Stimulated activated effector memory CD8-positive, alpha-beta T cell treated with anti-CD3 and anti-CD28 coated beads, Interleukin-12 subunit alpha, Interleukin-12 subunit beta, amount 100 ng/mL, for 72 hours (primary cell): ENCODE measurements around the gene DDN.
A peak's percentile ranks its signal among the peaks of the same experiment; 100 is the strongest.

ENCODE experiments used
- ATAC-seq: fragments of 150-1000 bp; cut with Tn5 transposase; 2 replicates; pipeline ENCODE4 v1.10.0; 2021
- DNase-seq, 2 donors: peaks; one replicate each; pipeline ENCODE4 v3.0.0; 2021 to 2022; ENCODE audit warnings: low spot score in 2 of 2
- H3K27ac Mint-ChIP-seq: one replicate; pipeline ENCODE4 v1.8.0; 2022; ENCODE audit warnings: mild to moderate bottlenecking, mixed read lengths
- H3K36me3 Mint-ChIP-seq: one replicate; pipeline ENCODE4 v1.8.0; 2022; ENCODE audit warnings: mild to moderate bottlenecking, mixed read lengths
- H3K4me1 Mint-ChIP-seq: one replicate; pipeline ENCODE4 v1.8.0; 2022; ENCODE audit warnings: mixed read lengths
- H3K4me3 Mint-ChIP-seq: one replicate; pipeline ENCODE4 v1.8.0; 2022; ENCODE audit warnings: mild to moderate bottlenecking, mixed read lengths
- H3K9me3 Mint-ChIP-seq: one replicate; pipeline ENCODE4 v1.8.0; 2022; ENCODE audit warnings: mixed read lengths

The DDN gene

GRCh38 chr12:49023812-49024211 is 24.6 kb upstream of the DDN start:
- H3K36me3 Mint-ChIP-seq: peaks cover 86% of the 10 kb centered on the region
- ATAC-seq: no peak
- peaks cover 12% of the 10 kb centered on the region for H3K4me1 Mint-ChIP-seq
- H3K4me3 Mint-ChIP-seq: no peak overlapping the region
- H3K27ac Mint-ChIP-seq: peak overlapping the region; percentile 5
- H3K9me3 Mint-ChIP-seq: no peaks in the 10 kb centered on the region
- no peak for DNase-seq

GRCh38 chr12:49022558-49023178 is 23.5 kb upstream of the DDN start:
- peak overlapping the region; percentile 5 for H3K27ac Mint-ChIP-seq
- DNase-seq (no peak), ATAC-seq (no peak)
- no peaks in the 10 kb centered on the region for H3K9me3 Mint-ChIP-seq
- peaks cover 19% of the 10 kb centered on the region for H3K4me1 Mint-ChIP-seq
- H3K36me3 Mint-ChIP-seq: peaks cover 86% of the 10 kb centered on the region
- H3K4me3 Mint-ChIP-seq: no peak overlapping the region

- peaks cover 86% of the 10 kb centered on the region for H3K36me3 Mint-ChIP-seq
Measured at GRCh38 chr12:49021292-49021915, 22.2 kb upstream of the DDN start.

GRCh38 chr12:49020441-49020840 is 21.3 kb upstream of the DDN start:
- H3K4me3 Mint-ChIP-seq: no peak overlapping the region
- DNase-seq: no peak
- peaks cover 85% of the 10 kb centered on the region for H3K36me3 Mint-ChIP-seq
- H3K9me3 Mint-ChIP-seq: no peaks in the 10 kb centered on the region
- no peak for ATAC-seq
- peaks cover 40% of the 10 kb centered on the region for H3K4me1 Mint-ChIP-seq
- no peak overlapping the region for H3K27ac Mint-ChIP-seq

More at GRCh38 chr12:49021292-49021915, 22.2 kb upstream of the DDN start:
- H3K27ac Mint-ChIP-seq: peak overlapping the region; percentile 5
- ATAC-seq (no peak), DNase-seq (no peak)
- no peaks in the 10 kb centered on the region for H3K9me3 Mint-ChIP-seq
- no peak overlapping the region for H3K4me3 Mint-ChIP-seq
- H3K4me1 Mint-ChIP-seq: peaks cover 32% of the 10 kb centered on the region

- H3K9me3 Mint-ChIP-seq: no peaks in the 10 kb centered on the region
- peaks cover 80% of the 10 kb centered on the region for H3K36me3 Mint-ChIP-seq
- H3K4me1 Mint-ChIP-seq: peaks cover 45% of the 10 kb centered on the region
- peak overlapping the region; percentile 96 for H3K27ac Mint-ChIP-seq
- peak overlapping the region; percentile 88 for H3K4me3 Mint-ChIP-seq
- DNase-seq (no peak), ATAC-seq (no peak)
Measured at GRCh38 chr12:49019443-49020324, 20.5 kb upstream of the DDN start.

- Mint-ChIP-seq H3K36me3 (peaks cover 79% of the 10 kb centered on the region), H3K27ac (peak overlapping the region; percentile 96), H3K9me3 (no peaks in the 10 kb centered on the region), H3K4me1 (peaks cover 45% of the 10 kb centered on the region), H3K4me3 (peak overlapping the region; percentile 88)
- no peak for ATAC-seq
- no peak for DNase-seq
Measured at GRCh38 chr12:49019120-49019430, 19.9 kb upstream of the DDN start.

GRCh38 chr12:49018261-49019119 is 19.3 kb upstream of the DDN start, which contains the start of gene PRKAG1:
TSS of gene PRKAG1 (minus strand) at chr12:49018776. CDS start at chr12:49018740, 36 bp downstream.
- peak; percentile 90 to 96 for DNase-seq
- peaks cover 80% of the 10 kb centered on the region for H3K36me3 Mint-ChIP-seq

GRCh38 chr12:49017891-49018260 is 18.7 kb upstream of the DDN start:
- Mint-ChIP-seq H3K4me1 (peaks cover 45% of the 10 kb centered on the region), H3K9me3 (no peaks in the 10 kb centered on the region), H3K36me3 (peaks cover 81% of the 10 kb centered on the region), H3K27ac (peak overlapping the region; percentile 96), H3K4me3 (peak overlapping the region; percentile 88)
- ATAC-seq (peak; percentile 55), DNase-seq (peak in 1 of 2 donors; percentile 73)

More at GRCh38 chr12:49018261-49019119, 19.3 kb upstream of the DDN start, which contains the start of gene PRKAG1:
- Mint-ChIP-seq H3K4me3 (peak within 1 kb of the TSS; percentile 88), H3K4me1 (peaks cover 45% of the 10 kb centered on the region), H3K27ac (peak within 1 kb of the TSS; percentile 96), H3K9me3 (no peaks in the 10 kb centered on the region)
- peak; percentile 93 for ATAC-seq

GRCh38 chr12:49015196-49015595 is 16.0 kb upstream of the DDN start:
- Mint-ChIP-seq H3K4me3 (no peak overlapping the region), H3K27ac (peak overlapping the region; percentile 29), H3K4me1 (peaks cover 45% of the 10 kb centered on the region), H3K36me3 (peaks cover 84% of the 10 kb centered on the region), H3K9me3 (no peaks in the 10 kb centered on the region)
- no peak for DNase-seq
- ATAC-seq: no peak

- Mint-ChIP-seq H3K4me3 (no peak overlapping the region), H3K4me1 (peaks cover 40% of the 10 kb centered on the region)
- DNase-seq: no peak
Measured at GRCh38 chr12:49014547-49014946, 15.4 kb upstream of the DDN start.

GRCh38 chr12:49013428-49013827 is 14.3 kb upstream of the DDN start:
- Mint-ChIP-seq H3K9me3 (no peaks in the 10 kb centered on the region), H3K4me1 (peaks cover 33% of the 10 kb centered on the region), H3K27ac (no peak overlapping the region), H3K4me3 (no peak overlapping the region), H3K36me3 (peaks cover 91% of the 10 kb centered on the region)
- ATAC-seq (no peak), DNase-seq (no peak)

More at GRCh38 chr12:49014547-49014946, 15.4 kb upstream of the DDN start:
- H3K27ac Mint-ChIP-seq: no peak overlapping the region
- no peak for ATAC-seq
- H3K9me3 Mint-ChIP-seq: no peaks in the 10 kb centered on the region
- peaks cover 85% of the 10 kb centered on the region for H3K36me3 Mint-ChIP-seq

- Mint-ChIP-seq H3K36me3 (peaks cover 91% of the 10 kb centered on the region), H3K9me3 (no peaks in the 10 kb centered on the region), H3K4me1 (peaks cover 31% of the 10 kb centered on the region), H3K4me3 (no peak overlapping the region), H3K27ac (no peak overlapping the region)
- DNase-seq (no peak), ATAC-seq (no peak)
Measured at GRCh38 chr12:49012739-49013138, 13.6 kb upstream of the DDN start.

- H3K27ac Mint-ChIP-seq: no peak overlapping the region
- no peak overlapping the region for H3K4me3 Mint-ChIP-seq
- peaks cover 7% of the 10 kb centered on the region for H3K4me1 Mint-ChIP-seq
- H3K9me3 Mint-ChIP-seq: no peaks in the 10 kb centered on the region
- peaks cover 90% of the 10 kb centered on the region for H3K36me3 Mint-ChIP-seq
- DNase-seq: no peak
- ATAC-seq: no peak
Measured at GRCh38 chr12:49010092-49010668, 11.0 kb upstream of the DDN start.

GRCh38 chr12:49008943-49009342 is 9.8 kb upstream of the DDN start:
- no peaks in the 10 kb centered on the region for H3K9me3 Mint-ChIP-seq
- peaks cover 95% of the 10 kb centered on the region for H3K36me3 Mint-ChIP-seq
- peaks cover 5% of the 10 kb centered on the region for H3K4me1 Mint-ChIP-seq
- no peak for ATAC-seq
- no peak for DNase-seq
- no peak overlapping the region for H3K27ac Mint-ChIP-seq
- H3K4me3 Mint-ChIP-seq: no peak overlapping the region
